Measurements from ENCODE around the gene MYOG. TPM values are rescaled to one million over a fixed set of nuclear protein-coding genes. Genes with fewer than 3 reads are reported as not detected.

MYOG gene
- total RNA-seq, 1 experiment from 2014 or later = not detected

- DNase-seq = no peak
- H3K4me2 ChIP-seq (ENCODE audit: low read length) = no peak overlapping the region
- no peaks in the 10 kb centered on the region for H3F3A ChIP-seq (ENCODE audit: low read length, unreplicated experiment)
- H3K9me3 ChIP-seq (ENCODE audit: low read length) = no peaks in the 10 kb centered on the region
- no TSS peak for BruUV-seq (replicated peaks)
- no peaks in the 10 kb centered on the region for H4K20me1 ChIP-seq (ENCODE audit: low read length)
- no peaks in the 10 kb centered on the region for H3K9me2 ChIP-seq (replicated peaks; ENCODE audit: low read length)
- no peak for TF ChIP-seq EZH2phosphoT487 (IDR thresholded peaks at IDR 0.05; ENCODE audit: borderline replicate concordance, low read length)
- TF ChIP-seq, protein P1, sequence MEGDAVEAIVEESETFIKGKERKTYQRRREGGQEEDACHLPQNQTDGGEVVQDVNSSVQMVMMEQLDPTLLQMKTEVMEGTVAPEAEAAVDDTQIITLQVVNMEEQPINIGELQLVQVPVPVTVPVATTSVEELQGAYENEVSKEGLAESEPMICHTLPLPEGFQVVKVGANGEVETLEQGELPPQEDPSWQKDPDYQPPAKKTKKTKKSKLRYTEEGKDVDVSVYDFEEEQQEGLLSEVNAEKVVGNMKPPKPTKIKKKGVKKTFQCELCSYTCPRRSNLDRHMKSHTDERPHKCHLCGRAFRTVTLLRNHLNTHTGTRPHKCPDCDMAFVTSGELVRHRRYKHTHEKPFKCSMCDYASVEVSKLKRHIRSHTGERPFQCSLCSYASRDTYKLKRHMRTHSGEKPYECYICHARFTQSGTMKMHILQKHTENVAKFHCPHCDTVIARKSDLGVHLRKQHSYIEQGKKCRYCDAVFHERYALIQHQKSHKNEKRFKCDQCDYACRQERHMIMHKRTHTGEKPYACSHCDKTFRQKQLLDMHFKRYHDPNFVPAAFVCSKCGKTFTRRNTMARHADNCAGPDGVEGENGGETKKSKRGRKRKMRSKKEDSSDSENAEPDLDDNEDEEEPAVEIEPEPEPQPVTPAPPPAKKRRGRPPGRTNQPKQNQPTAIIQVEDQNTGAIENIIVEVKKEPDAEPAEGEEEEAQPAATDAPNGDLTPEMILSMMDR (conservative IDR thresholded peaks at IDR 0.05; ENCODE audit: low read depth, low read length) = no peak
- TF ChIP-seq EZH2 (IDR thresholded peaks at IDR 0.05; ENCODE audit: low read length, unreplicated experiment) = no peak
- no peaks in the 10 kb centered on the region for H3K79me2 ChIP-seq (ENCODE audit: low read length)
- H3K36me3 ChIP-seq (ENCODE audit: low read depth, low read length) = no peaks in the 10 kb centered on the region
- no peak overlapping the region for H3K9ac ChIP-seq (ENCODE audit: low read length)
- ChIA-PET CTCF (no interaction called here), POLR2A (ENCODE audit: unreplicated experiment) (no interaction called here)
- intact Hi-C loops (cut with micrococcal nuclease) = no loop called here
- H3K4me3 ChIP-seq (ENCODE audit: low read length) = no peak overlapping the region
- ATAC-seq = no peak
- peaks cover 7% of the 10 kb centered on the region; the same call in 1 of the 2 replicates for H3K4me1 ChIP-seq (ENCODE audit: insufficient read depth, low read length)
- no peak overlapping the region for H3K27ac ChIP-seq (ENCODE audit: low read length)
- H3K27me3 ChIP-seq (ENCODE audit: low read length) = no peaks in the 10 kb centered on the region
- H2AFZ ChIP-seq (ENCODE audit: low read length) = no peak overlapping the region
These were observed 36.1 kb downstream of the MYOG start for GRCh38 chr1:203049576-203050180.

DNA sequence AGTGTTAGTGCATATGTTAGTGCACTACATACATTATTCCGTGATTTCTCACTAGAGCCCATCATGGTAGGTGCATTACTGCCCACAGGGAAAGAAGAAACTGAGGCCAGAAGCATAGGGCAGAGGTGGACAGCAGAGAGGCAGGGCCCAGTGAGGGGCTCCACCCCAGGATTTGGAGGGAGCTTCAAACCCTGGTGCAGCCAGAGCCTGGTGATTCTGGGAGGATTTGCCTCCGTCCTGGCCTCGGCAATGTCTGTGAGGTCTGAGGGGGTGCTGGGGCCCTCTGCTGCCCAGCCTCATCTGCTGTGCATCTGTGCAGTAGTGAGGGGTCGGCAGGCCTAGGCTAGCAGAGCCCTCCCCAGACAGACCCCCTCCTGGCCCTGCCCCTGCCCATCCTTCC, 36.7 kb downstream of the MYOG start:
- H4K20me1 ChIP-seq (ENCODE audit: low read length) = no peaks in the 10 kb centered on the region
- no peaks in the 10 kb centered on the region for H3K27me3 ChIP-seq (ENCODE audit: low read length)
- no peaks in the 10 kb centered on the region for H3K9me3 ChIP-seq (ENCODE audit: low read length)
- no peaks in the 10 kb centered on the region for H3K36me3 ChIP-seq (ENCODE audit: low read depth, low read length)
- CTCF ChIA-PET = no interaction called here
- H3K9ac ChIP-seq (ENCODE audit: low read length) = no peak overlapping the region
- intact Hi-C loops (cut with micrococcal nuclease) = no loop called here
- ATAC-seq (no peak), DNase-seq (no peak)
- no peak overlapping the region for H2AFZ ChIP-seq (ENCODE audit: low read length)
- H3K27ac ChIP-seq (ENCODE audit: low read length) = no peak overlapping the region
- peaks cover 7% of the 10 kb centered on the region; the same call in 1 of the 2 replicates for H3K4me1 ChIP-seq (ENCODE audit: insufficient read depth, low read length)
- H3K9me2 ChIP-seq (replicated peaks; ENCODE audit: low read length) = no peaks in the 10 kb centered on the region
- H3K79me2 ChIP-seq (ENCODE audit: low read length) = no peaks in the 10 kb centered on the region
- H3F3A ChIP-seq (ENCODE audit: low read length, unreplicated experiment) = no peaks in the 10 kb centered on the region
- no TSS peak for BruUV-seq (replicated peaks)
- POLR2A ChIA-PET (ENCODE audit: unreplicated experiment) = no interaction called here
- TF ChIP-seq, protein P1 (conservative IDR thresholded peaks at IDR 0.05; ENCODE audit: low read depth, low read length) = no peak
- TF ChIP-seq EZH2 (IDR thresholded peaks at IDR 0.05; ENCODE audit: low read length, unreplicated experiment) (no peak), EZH2phosphoT487 (IDR thresholded peaks at IDR 0.05; ENCODE audit: borderline replicate concordance, low read length) (no peak)
- H3K4me2 ChIP-seq (ENCODE audit: low read length) = no peak overlapping the region
- H3K4me3 ChIP-seq (ENCODE audit: low read length) = no peak overlapping the region

DNA sequence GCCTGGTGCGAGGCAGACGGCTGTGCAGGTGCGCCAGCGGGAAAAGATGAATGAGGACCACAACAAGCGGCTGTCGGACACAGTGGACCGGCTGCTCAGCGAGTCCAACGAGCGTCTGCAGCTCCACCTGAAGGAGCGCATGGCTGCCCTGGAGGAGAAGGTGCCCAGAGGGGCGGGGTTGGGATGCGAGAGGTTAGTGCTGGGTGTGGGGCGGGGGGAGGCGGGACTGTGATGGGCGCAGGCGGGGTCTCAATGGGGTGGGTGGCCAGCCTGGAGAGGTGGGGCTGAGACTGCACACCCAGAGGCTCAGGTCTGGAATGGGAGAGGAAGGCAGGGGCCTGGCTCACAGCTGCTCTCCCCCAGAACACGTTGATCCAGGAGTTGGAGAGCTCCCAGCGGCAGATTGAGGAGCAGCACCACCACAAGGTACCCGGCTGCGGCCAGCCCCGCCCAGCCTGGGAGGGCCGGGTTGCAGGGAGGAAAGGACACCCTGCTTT, 37.2 kb downstream of the MYOG start:
- Histone ChIP-seq H3K9me2 (replicated peaks; ENCODE audit: low read length) (no peaks in the 10 kb centered on the region), H3F3A (ENCODE audit: low read length, unreplicated experiment) (no peaks in the 10 kb centered on the region), H2AFZ (ENCODE audit: low read length) (no peak overlapping the region), H3K36me3 (ENCODE audit: low read depth, low read length) (no peaks in the 10 kb centered on the region), H3K4me3 (ENCODE audit: low read length) (no peak overlapping the region), H3K9me3 (ENCODE audit: low read length) (no peaks in the 10 kb centered on the region), H3K27me3 (ENCODE audit: low read length) (no peaks in the 10 kb centered on the region), H3K27ac (ENCODE audit: low read length) (no peak overlapping the region), H3K4me1 (ENCODE audit: insufficient read depth, low read length) (peaks cover 7% of the 10 kb centered on the region; the same call in 1 of the 2 replicates), H3K79me2 (ENCODE audit: low read length) (no peaks in the 10 kb centered on the region), H4K20me1 (ENCODE audit: low read length) (no peaks in the 10 kb centered on the region), H3K4me2 (ENCODE audit: low read length) (no peak overlapping the region), H3K9ac (ENCODE audit: low read length) (no peak overlapping the region)
- CTCF ChIA-PET = no interaction called here
- DNase-seq = no peak
- no peak for ATAC-seq
- TF ChIP-seq EZH2phosphoT487 (IDR thresholded peaks at IDR 0.05; ENCODE audit: borderline replicate concordance, low read length) (no peak), EZH2 (IDR thresholded peaks at IDR 0.05; ENCODE audit: low read length, unreplicated experiment) (no peak)
- TF ChIP-seq, protein P1 (conservative IDR thresholded peaks at IDR 0.05; ENCODE audit: low read depth, low read length) = no peak
- intact Hi-C loops (cut with micrococcal nuclease) = no loop called here
- BruUV-seq (replicated peaks) = no TSS peak
- POLR2A ChIA-PET (ENCODE audit: unreplicated experiment) = no interaction called here
